IPS DF 19.7 (cell line): ENCODE results near the gene TRAT1.
"Not testable (repeated sequence)": the region's sequence is repeated elsewhere in the genome, so short reads cannot be mapped to it uniquely, and the experiment has no call there.

ENCODE experiments used
- DNase-seq: peaks from one replicate; pipeline ENCODE4 v3.0.0-alpha.2; 2013; ENCODE audit warnings: low read depth, low spot score

TRAT1 gene

GRCh38 chr3:108822123-108822897 lies at the start of gene TRAT1:
TSS of gene TRAT1 (plus strand) at chr3:108822786. CDS start at chr3:108822928, 142 bp downstream.
- DNase-seq, result no peak

- DNase-seq, result no peak
These were observed 46.9 kb upstream of the TRAT1 start for GRCh38 chr3:108775649-108776048.

GRCh38 chr3:108779496-108779895 lies 43.1 kb upstream of the TRAT1 start:
- DNase-seq, result no peak

GRCh38 chr3:108780235-108780634 lies 42.4 kb upstream of the TRAT1 start:
- no peak for DNase-seq

- no peak for DNase-seq
These were observed 31.1 kb upstream of the TRAT1 start for GRCh38 chr3:108791473-108791872.

GRCh38 chr3:108804437-108804836 lies 18.1 kb upstream of the TRAT1 start:
- DNase-seq, result no peak

GRCh38 chr3:108804966-108805365 lies 17.6 kb upstream of the TRAT1 start:
- no peak for DNase-seq

- DNase-seq, result no peak
These were observed 16.3 kb upstream of the TRAT1 start for GRCh38 chr3:108806316-108806715.

GRCh38 chr3:108818404-108818803 lies 4.2 kb upstream of the TRAT1 start:
- DNase-seq, result peak; percentile 12

GRCh38 chr3:108820586-108820985 lies 2.0 kb upstream of the TRAT1 start:
- DNase-seq, result no peak

- DNase-seq, result no peak
These were observed 641 bp downstream of the TRAT1 start for GRCh38 chr3:108823227-108823626.

- not testable (repeated sequence) for DNase-seq
These were observed 1.2 kb downstream of the TRAT1 start for GRCh38 chr3:108823803-108824202.

- DNase-seq, result no peak
These were observed 4.0 kb downstream of the TRAT1 start for GRCh38 chr3:108826309-108827187.

GRCh38 chr3:108830381-108830780 lies 7.8 kb downstream of the TRAT1 start:
- no peak for DNase-seq

- DNase-seq, result no peak
These were observed 8.5 kb downstream of the TRAT1 start for GRCh38 chr3:108830991-108831614.

- DNase-seq, result no peak
These were observed 11.0 kb downstream of the TRAT1 start for GRCh38 chr3:108833611-108834010.

- DNase-seq, result no peak
These were observed 12.0 kb downstream of the TRAT1 start for GRCh38 chr3:108834551-108834950.

- no peak for DNase-seq
These were observed 12.5 kb downstream of the TRAT1 start for GRCh38 chr3:108835101-108835500.

GRCh38 chr3:108838436-108838835 lies 15.8 kb downstream of the TRAT1 start:
- DNase-seq, result no peak

GRCh38 chr3:108845709-108846293 lies 23.2 kb downstream of the TRAT1 start:
- DNase-seq, result no peak

GRCh38 chr3:108847187-108847586 lies 24.6 kb downstream of the TRAT1 start:
- no peak for DNase-seq

GRCh38 chr3:108849075-108849474 lies 26.5 kb downstream of the TRAT1 start:
- no peak for DNase-seq
